HG03060 (cell line): ENCODE data around the gene ABCC2.

ENCODE experiments used
- ATAC-seq: cut with Tn5 transposase; IDR thresholded peaks from one replicate; pipeline ENCODE4 v1.9.1; 2021; ENCODE audit warnings: low read depth, moderate number of reproducible peaks; ENCODE audit not compliant: unreplicated experiment

The ABCC2 gene

GRCh38 chr10:99770408-99771045, 11.9 kb upstream of the ABCC2 start:
- no peak for ATAC-seq

GRCh38 chr10:99775850-99776249, 6.6 kb upstream of the ABCC2 start:
- no peak for ATAC-seq

GRCh38 chr10:99777918-99778714, 4.3 kb upstream of the ABCC2 start:
- no peak for ATAC-seq

- no peak for ATAC-seq
Observed at GRCh38 chr10:99779335-99779734, 3.1 kb upstream of the ABCC2 start.

DNA sequence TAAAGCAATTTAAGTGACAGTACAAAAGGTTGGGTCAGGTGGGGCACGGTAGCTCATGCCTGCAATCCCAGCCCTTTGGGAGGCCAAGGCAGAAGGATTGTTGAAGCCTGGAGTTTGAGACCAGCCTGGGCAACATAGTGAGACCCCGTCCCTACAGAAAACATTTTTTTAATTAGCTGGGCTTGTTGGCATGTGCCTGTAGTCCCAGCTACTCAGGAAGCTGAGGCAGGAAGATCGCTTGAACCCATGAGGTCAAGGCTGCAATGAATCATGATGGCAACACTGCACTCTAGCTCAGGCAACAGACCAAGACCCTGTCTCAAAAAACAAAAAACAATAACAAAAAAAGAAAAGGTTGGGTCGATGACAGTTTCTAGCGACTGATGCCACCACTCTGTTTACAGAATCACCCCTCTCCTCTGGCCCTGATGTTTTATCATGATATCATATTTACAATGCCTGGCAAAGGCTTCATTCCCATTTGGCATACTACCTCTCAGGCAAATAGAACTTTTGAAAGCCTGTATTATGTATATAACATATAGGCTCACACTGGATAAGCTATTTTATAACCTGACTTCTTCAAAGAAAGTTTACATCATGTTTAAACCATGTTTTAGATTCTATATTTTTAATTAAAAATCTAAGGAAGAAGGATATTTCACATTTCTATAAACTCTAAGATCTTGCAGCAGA, 558 bp upstream of the ABCC2 start:
- no peak for ATAC-seq

DNA sequence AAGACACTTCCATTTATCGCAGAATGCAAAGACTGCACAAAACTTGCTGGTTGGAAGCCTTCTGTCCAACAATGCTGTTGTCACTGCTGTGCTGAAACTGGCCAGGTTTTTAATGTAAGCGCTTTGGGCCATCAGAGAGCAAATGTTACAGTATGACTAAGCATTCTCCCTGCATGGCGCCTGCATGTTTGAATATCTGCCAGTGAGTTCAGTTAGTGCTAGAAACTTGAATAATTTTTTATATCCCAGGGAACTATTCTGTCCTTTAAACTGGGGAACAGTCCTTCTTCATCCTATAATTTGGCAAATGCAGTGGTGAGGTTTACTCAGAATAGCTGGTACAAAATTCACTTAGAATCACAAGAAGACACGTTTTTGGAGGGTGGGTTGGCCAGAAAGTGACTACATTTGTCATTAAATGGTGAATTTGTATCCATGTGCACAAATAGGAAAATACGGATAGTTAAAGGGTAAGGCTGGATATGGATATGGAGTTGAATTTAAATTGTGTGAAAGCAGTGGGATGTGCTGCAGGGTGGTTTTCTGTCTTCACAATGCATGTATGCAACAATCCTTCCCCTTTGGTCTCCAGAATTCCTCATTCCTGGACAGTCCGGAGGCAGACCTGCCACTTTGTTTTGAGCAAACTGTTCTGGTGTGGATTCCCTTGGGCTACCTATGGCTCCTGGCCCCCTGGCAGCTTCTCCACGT, 1.7 kb downstream of the ABCC2 start:
- no peak for ATAC-seq

- ATAC-seq, result no peak
Observed at GRCh38 chr10:99784727-99785441, 2.4 kb downstream of the ABCC2 start.

DNA sequence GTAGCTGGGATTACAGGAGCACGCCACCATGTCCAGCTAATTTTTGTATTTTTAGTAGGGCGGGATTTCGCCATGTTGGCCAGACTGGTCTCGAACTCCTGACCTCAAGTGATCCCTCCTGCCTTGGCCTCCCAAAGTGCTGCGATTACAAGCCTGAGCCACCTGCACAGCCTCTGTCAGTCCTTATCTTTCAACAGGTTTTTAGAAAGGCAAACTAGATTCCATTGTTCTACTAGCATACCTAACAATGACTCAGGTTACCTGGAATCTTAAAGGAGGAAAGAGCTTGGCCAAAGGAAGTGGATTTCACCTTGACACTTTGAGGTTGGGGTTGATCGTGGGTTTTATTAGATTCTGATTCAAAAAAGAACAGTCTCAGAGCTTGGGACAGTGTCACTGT, 3.2 kb downstream of the ABCC2 start:
- ATAC-seq, result no peak

DNA sequence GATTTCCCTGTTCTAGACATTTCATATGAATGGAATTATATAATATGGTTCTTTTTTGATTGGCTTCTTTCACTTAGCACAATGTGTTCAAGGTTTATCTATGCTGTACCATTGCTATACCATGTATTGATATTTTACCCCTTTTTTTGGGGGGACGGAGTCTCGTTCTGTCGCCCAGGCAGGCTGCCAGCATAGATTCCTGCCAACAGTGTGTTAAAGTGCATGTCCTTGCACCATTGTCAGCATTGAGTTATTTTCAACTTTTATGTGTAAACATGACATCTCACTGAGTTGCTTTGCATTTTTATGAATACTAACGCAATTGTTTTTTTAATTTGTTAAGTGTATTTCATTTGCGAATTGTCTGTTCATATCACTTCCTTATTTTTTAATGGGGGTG, 4.9 kb downstream of the ABCC2 start:
- ATAC-seq, result no peak

DNA sequence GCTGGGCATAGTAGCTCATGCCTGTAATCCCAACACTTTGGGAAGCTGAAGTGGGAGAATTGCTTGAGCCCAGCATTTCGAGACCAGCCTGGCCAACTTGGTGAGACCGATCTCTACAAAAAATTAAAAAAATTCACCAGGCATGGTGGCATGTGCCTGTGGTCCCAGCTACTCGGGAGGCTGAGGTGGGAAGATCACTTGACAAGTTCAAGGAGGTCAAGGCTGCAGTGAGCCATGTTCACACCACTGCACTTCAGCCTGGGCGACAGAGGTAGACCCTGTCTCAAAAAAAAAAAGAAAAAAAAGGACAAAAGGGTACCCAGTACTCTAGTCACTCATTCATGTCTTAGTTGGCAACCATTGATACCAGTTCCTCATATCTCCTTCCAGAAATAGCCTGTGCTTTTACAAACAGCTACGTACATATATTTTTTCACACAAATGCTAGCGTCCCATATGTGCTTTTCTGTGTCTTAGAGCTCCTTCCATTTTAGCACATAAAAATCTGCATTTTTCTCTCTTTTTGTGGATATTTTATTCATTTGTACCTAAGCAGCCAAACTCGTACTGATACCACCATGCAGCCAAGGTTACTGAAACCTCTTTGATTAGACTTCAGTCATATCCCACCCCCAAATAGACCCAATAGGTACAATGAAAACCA, 5.5 kb downstream of the ABCC2 start:
- ATAC-seq, result no peak

DNA sequence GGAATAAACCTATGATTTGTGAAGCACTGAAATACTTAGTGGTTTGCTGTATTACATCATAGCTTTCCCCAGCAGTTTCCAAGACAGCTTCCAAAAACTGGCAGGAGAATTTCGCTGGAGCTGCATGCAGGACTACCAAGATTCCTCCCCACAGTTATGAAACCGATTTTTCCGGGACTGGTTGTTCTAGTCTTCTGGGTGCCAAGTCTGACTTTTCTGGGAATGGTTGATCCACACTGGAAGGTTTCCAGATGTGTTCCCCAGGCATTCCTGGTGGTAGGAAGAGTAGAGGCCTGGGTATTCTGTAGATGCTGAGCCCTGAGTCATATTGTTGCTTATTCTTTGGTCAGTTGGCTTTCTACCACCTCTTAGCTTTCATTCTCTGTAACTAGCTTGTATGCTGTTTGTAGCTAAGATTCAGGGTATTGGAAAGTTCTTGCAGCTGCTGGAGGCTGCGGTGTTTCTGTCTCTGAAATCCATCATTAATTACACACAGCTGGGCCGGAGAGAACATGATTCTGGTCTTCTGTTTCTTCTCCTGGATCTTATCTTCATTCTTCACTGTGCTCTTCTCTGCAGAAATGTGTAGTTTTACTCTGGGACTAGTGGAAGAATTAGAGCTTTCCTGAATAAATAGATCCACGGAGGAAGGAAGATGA, 6.3 kb downstream of the ABCC2 start:
- no peak for ATAC-seq

GRCh38 chr10:99791831-99792230, 9.4 kb downstream of the ABCC2 start:
- no peak for ATAC-seq

DNA sequence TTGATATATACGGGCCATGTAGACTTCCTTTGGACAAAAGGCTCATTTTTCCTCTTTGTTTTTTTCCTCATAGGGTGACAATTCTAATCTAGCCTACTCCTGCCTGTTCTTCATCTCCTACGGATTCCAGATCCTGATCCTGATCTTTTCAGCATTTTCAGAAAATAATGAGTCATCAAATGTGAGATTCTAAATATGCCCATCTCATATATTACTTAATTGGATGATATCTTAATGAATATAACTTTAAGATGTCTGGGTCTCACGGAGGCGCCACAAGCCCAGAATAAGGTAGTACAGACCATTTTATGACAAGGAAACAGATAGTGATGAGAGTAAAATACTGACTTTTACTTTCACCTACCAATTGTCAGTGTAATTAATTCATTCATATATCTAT, 11.4 kb downstream of the ABCC2 start:
- no peak for ATAC-seq

GRCh38 chr10:99796928-99797327, 14.5 kb downstream of the ABCC2 start:
- ATAC-seq, result no peak

- no peak for ATAC-seq
Observed at GRCh38 chr10:99798031-99798430, 15.6 kb downstream of the ABCC2 start.

DNA sequence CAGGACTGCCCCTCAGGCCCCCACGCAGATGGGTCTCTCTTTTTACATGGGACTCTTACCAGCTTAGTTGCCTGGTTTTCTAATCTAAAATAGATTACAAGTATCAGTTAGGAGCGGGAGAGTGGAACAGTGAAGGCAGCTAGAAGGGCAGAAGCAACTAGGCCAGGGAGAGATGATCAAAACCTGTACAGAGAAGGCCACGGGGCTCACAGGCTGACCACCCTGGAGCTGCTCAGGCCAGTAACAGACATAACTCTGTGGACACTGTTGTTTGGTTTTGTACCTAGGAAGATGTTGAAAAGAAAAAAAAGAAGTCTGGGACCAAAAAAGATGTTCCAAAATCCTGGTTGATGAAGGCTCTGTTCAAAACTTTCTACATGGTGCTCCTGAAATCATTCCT, 16.5 kb downstream of the ABCC2 start:
- no peak for ATAC-seq

GRCh38 chr10:99799613-99800012, 17.2 kb downstream of the ABCC2 start:
- no peak for ATAC-seq

- ATAC-seq, result no peak
Observed at GRCh38 chr10:99804471-99804870, 22.0 kb downstream of the ABCC2 start.

- no peak for ATAC-seq
Observed at GRCh38 chr10:99805190-99805589, 22.8 kb downstream of the ABCC2 start.
